ENCODE data around the gene B4GALT4.

DNA sequence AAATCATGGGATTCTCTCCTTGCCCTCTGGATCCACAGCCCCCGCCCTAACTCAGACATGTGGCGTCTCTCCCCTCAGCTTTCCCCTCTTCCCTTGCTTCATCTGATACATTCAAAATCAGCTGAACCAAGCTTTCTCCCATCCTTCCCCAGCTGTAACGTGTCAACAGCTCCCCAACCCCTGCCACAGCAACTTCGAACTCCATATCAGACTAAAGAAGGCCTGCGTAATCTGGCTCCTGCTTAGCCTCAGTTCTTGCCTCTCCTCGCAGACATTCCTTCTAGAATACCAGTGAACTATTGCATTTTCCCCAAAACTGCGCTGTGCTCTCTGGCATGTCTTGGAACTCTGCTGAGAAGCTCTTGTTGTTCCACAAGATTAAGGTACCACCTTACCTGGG is 18.3 kb downstream of the B4GALT4 start:
- TF ChIP-seq, protein P1, sequence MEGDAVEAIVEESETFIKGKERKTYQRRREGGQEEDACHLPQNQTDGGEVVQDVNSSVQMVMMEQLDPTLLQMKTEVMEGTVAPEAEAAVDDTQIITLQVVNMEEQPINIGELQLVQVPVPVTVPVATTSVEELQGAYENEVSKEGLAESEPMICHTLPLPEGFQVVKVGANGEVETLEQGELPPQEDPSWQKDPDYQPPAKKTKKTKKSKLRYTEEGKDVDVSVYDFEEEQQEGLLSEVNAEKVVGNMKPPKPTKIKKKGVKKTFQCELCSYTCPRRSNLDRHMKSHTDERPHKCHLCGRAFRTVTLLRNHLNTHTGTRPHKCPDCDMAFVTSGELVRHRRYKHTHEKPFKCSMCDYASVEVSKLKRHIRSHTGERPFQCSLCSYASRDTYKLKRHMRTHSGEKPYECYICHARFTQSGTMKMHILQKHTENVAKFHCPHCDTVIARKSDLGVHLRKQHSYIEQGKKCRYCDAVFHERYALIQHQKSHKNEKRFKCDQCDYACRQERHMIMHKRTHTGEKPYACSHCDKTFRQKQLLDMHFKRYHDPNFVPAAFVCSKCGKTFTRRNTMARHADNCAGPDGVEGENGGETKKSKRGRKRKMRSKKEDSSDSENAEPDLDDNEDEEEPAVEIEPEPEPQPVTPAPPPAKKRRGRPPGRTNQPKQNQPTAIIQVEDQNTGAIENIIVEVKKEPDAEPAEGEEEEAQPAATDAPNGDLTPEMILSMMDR (IDR thresholded peaks at IDR 0.05; ENCODE audit: extremely low read depth in 1 of 2, insufficient read depth in 1 of 2, low read depth in 1 of 2, low read length in 2 of 2), result no peak
- TF ChIP-seq POLR2A (IDR thresholded peaks at IDR 0.05; ENCODE audit: low read depth, low read length), result no peak
- TF ChIP-seq POLR2AphosphoS5 (IDR thresholded peaks at IDR 0.05; ENCODE audit: insufficient read depth, low read depth, low read length), result no peak
